ENCODE data around the gene ALPP.
A peak's percentile ranks its signal among the peaks of the same experiment; 100 is the strongest.
"Not testable (repeated sequence)": the region's sequence is repeated elsewhere in the genome, so short reads cannot be mapped to it uniquely, and the experiment has no call there.

Gene ALPP

DNA sequence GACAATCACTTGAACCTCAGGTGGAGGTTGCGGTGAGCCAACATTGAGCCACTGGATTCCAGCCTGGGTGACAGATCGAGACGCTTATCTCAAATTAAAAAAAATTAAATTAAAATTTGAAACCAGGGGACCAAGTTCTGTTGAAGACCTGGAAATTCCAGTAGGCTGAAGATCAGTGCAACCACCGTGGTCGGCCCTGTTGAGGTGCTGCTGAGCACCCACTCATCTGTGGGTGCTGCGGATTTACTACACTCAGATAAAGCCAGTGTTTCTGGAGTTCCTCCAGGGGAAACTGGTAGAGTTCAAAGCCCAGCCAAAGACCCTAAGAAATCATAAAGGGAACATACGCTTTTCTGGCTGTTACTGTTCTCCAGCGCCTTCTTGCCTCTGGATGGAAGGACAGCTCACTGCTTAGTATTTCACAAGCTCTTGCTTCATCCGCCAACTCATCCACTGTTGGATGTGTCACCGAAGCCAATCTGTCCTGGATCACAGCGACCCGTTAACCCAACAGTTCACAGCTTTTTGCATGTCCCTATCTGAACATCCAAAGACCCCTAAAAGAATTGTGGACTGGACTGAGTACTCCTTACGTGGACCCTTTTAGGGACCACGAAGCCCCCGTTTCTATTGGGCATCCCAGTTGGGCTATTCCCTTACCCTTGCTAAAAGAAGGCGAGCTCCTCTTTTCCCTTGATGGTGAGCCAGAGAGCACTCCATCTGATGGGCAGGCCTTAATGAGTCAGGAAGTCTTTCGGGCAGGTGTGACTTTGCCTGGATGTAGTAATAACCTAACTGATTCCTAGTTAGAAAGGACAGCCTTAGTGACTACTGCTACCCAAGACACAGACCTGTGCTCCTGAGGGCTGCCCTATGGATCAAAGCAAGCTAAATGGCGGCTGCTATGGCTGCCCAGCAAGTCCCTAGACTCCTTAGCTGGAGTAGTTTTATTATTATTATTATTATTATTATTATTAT is 6.0 kb upstream of the ALPP start:
- TF ChIP-seq POLR2A (IDR thresholded peaks at IDR 0.05; ENCODE audit: low read depth, low read length) (no peak), POU2F2 (IDR thresholded peaks at IDR 0.05; ENCODE audit: low read depth, low read length) (no peak), PAX5 (IDR thresholded peaks at IDR 0.05; ENCODE audit: insufficient read depth, low read length, severe bottlenecking) (no peak), TAF1 (IDR thresholded peaks at IDR 0.05; ENCODE audit: low read depth, low read length) (no peak), SPI1 (IDR thresholded peaks at IDR 0.05; ENCODE audit: low read depth, low read length) (no peak), POLR2AphosphoS5 (IDR thresholded peaks at IDR 0.05; ENCODE audit: low read depth, low read length) (no peak)
- FAIRE-seq (no peak), DNase-seq (ENCODE audit: insufficient read length, low spot score) (no peak)

DNA sequence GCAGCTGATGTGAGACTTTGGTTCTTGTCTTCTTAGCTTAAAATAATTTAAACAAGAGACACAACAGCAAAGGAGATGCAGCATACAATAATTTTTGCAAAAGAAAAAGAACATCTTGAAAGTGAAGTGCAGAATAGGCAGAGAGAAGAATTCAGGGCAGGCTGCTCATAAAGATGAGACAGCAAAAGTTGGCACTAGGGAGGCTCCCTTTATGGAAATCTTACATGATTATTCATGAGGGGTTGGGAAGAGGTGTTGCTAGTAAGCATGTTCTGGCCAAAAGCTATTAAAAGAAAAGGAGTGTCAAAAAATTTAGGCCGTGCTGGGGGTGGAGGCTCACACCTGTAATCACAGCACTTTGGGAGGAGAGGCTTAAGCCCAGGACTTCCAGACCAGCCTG is 4.2 kb upstream of the ALPP start:
- TF ChIP-seq POU2F2 (IDR thresholded peaks at IDR 0.05; ENCODE audit: low read depth, low read length) = no peak
- TF ChIP-seq POLR2A (IDR thresholded peaks at IDR 0.05; ENCODE audit: low read depth, low read length) = no peak
- TF ChIP-seq POLR2AphosphoS5 (IDR thresholded peaks at IDR 0.05; ENCODE audit: low read depth, low read length) = no peak
- no peak for TF ChIP-seq SPI1 (IDR thresholded peaks at IDR 0.05; ENCODE audit: low read depth, low read length)
- no peak for TF ChIP-seq TAF1 (IDR thresholded peaks at IDR 0.05; ENCODE audit: low read depth, low read length)
- TF ChIP-seq PAX5 (IDR thresholded peaks at IDR 0.05; ENCODE audit: insufficient read depth, low read length, severe bottlenecking) = no peak
- no peak for FAIRE-seq

DNA sequence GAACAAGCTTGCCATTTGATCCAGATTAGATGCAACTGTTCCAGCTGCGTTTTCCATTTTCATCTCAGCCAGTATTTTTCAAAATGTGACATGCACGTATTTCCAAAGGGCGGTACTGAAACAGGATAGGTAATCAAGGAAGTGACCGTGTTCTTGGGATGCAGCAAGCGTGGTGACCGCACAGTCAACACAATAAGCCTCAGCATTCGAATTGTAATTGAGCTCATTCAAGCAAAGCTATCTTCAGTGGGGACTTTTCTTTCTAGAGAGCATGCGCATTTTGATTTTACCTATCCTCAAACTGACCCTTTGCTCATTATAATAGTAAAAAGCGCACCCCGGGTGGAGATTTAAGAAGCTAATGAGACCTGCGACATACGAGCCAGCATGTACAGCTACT is 3.4 kb upstream of the ALPP start:
- FAIRE-seq (no peak), DNase-seq (ENCODE audit: insufficient read length, low spot score) (no peak)
- no peak for TF ChIP-seq TAF1 (IDR thresholded peaks at IDR 0.05; ENCODE audit: low read depth, low read length)
- TF ChIP-seq POU2F2 (IDR thresholded peaks at IDR 0.05; ENCODE audit: low read depth, low read length) = no peak

More for the DNA sequence above, 4.2 kb upstream of the ALPP start:
- DNase-seq (ENCODE audit: insufficient read length, low spot score) = no peak

DNA sequence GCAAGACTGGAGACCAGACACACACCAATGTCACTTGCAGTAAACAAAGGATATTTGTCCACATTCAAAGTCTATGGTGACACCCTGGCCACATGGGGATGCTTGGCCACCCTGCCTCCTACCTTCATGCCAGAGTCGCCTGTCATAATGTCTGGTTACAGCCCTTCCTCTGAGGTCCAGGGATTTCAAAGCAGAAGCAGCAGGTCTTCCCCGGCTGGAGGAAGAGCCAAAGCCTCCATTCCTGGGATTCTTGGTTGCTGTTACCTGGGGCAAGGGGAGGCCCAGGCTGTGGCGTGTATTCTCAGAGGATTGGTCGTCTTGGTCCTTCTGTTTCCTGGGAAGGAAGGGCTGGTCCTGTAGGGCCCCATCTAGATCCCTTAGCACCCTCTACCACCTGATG is 2.3 kb upstream of the ALPP start:
- no peak for DNase-seq (ENCODE audit: insufficient read length, low spot score)
- TF ChIP-seq TAF1 (IDR thresholded peaks at IDR 0.05; ENCODE audit: low read depth, low read length) (no peak), SPI1 (IDR thresholded peaks at IDR 0.05; ENCODE audit: low read depth, low read length) (no peak), POLR2AphosphoS5 (IDR thresholded peaks at IDR 0.05; ENCODE audit: low read depth, low read length) (no peak), PAX5 (IDR thresholded peaks at IDR 0.05; ENCODE audit: insufficient read depth, low read length, severe bottlenecking) (no peak), POU2F2 (IDR thresholded peaks at IDR 0.05; ENCODE audit: low read depth, low read length) (no peak), POLR2A (IDR thresholded peaks at IDR 0.05; ENCODE audit: low read depth, low read length) (no peak)
- no peak for FAIRE-seq

DNA sequence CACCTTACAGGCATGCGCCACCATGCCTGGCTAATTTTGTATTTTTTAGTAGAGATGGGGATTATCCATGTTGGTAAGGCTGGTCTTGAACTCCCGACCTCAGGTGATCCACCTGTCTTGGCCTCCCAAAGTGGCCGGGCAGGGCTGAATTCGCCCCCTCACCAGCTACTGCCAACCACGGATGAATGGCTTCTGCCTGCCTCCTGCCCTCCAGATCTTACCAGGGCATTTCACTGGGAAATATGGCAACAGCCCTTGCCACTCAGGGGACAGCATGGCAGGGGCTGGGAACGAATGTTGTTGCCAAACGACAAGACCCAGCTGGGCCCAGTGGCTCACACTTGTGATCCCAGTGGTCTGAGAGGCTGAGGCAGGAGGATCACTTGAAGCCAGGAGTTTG is 1.8 kb upstream of the ALPP start:
- FAIRE-seq = no peak
- no peak for TF ChIP-seq SPI1 (IDR thresholded peaks at IDR 0.05; ENCODE audit: low read depth, low read length)
- no peak for TF ChIP-seq POLR2AphosphoS5 (IDR thresholded peaks at IDR 0.05; ENCODE audit: low read depth, low read length)
- TF ChIP-seq POU2F2 (IDR thresholded peaks at IDR 0.05; ENCODE audit: low read depth, low read length) = no peak
- TF ChIP-seq POLR2A (IDR thresholded peaks at IDR 0.05; ENCODE audit: low read depth, low read length) = no peak
- no peak for TF ChIP-seq TAF1 (IDR thresholded peaks at IDR 0.05; ENCODE audit: low read depth, low read length)
- no peak for TF ChIP-seq PAX5 (IDR thresholded peaks at IDR 0.05; ENCODE audit: insufficient read depth, low read length, severe bottlenecking)
- DNase-seq (ENCODE audit: insufficient read length, low spot score) = no peak

DNA sequence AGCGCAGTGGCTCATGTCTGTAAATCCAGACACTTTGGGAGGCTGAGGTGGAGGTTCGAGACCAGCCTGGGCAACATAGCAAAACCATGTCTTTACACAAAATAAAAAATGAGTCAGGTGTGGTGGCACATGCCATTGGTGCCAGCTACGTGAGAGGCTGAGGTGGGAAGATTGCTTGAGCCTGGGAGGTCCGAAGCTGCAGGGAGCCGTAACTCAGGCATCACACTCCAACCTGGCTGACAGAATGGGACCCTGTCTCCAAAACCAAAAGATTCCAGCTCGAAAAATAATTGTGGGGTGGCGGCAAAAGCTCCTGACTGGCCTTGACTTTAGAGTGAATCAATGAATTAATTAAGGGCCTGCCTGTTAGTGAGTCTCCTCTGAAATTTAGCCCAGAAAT is 1.2 kb upstream of the ALPP start:
- FAIRE-seq = no peak
- TF ChIP-seq PAX5 (IDR thresholded peaks at IDR 0.05; ENCODE audit: insufficient read depth, low read length, severe bottlenecking) (no peak), SPI1 (IDR thresholded peaks at IDR 0.05; ENCODE audit: low read depth, low read length) (no peak), TAF1 (IDR thresholded peaks at IDR 0.05; ENCODE audit: low read depth, low read length) (no peak), POU2F2 (IDR thresholded peaks at IDR 0.05; ENCODE audit: low read depth, low read length) (no peak), POLR2AphosphoS5 (IDR thresholded peaks at IDR 0.05; ENCODE audit: low read depth, low read length) (no peak), POLR2A (IDR thresholded peaks at IDR 0.05; ENCODE audit: low read depth, low read length) (no peak)
- DNase-seq (ENCODE audit: insufficient read length, low spot score) = no peak

DNA sequence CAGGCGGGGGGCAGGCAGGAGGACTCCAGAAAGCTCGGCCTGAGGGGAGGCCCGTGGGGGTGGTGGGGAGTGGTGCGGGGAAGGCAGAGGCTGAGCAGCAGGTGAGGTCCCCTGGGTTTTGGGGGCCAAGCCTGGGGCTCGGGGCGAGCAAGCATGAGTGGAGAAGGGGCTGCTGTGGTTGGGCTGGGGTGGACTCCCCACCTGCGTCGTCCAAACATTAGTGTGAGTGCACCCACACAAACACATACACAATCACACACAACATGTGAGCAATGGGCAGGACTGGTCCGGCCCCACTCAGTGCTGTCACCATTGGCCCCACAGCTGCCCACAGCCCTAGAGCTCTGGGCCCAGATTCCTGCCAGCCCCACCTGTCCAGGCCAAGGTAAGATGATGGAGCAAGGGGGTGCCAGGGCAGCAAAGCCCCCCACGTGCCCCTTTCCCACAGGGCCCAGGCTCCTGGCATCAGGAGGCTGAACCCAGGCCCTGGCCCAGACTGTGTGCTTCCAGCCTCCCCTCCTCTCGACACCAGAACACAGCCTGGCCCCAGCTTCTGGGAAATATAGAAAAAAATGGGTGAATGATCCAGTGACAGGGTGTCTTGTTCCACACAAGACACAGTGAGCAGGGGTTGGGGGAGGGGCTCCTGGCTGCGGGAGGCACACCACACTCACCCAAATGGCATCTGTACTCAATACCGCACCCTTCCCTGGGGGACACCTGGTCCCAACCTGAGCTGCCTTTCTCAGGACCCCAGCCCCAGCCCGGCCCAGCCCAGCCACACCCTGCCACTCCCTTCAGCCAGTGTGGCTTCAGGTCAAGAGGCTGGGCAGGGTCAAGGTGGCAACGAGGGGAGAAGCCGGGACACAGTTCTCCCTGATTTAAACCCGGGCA is 463 bp upstream of the ALPP start:
- DNase-seq (ENCODE audit: insufficient read length, low spot score) (no peak), FAIRE-seq (no peak)
- TF ChIP-seq POLR2A (IDR thresholded peaks at IDR 0.05; ENCODE audit: low read depth, low read length) (no peak), POLR2AphosphoS5 (IDR thresholded peaks at IDR 0.05; ENCODE audit: low read depth, low read length) (no peak), POU2F2 (IDR thresholded peaks at IDR 0.05; ENCODE audit: low read depth, low read length) (no peak), SPI1 (IDR thresholded peaks at IDR 0.05; ENCODE audit: low read depth, low read length) (no peak), PAX5 (IDR thresholded peaks at IDR 0.05; ENCODE audit: insufficient read depth, low read length, severe bottlenecking) (no peak), TAF1 (IDR thresholded peaks at IDR 0.05; ENCODE audit: low read depth, low read length) (no peak)

DNA sequence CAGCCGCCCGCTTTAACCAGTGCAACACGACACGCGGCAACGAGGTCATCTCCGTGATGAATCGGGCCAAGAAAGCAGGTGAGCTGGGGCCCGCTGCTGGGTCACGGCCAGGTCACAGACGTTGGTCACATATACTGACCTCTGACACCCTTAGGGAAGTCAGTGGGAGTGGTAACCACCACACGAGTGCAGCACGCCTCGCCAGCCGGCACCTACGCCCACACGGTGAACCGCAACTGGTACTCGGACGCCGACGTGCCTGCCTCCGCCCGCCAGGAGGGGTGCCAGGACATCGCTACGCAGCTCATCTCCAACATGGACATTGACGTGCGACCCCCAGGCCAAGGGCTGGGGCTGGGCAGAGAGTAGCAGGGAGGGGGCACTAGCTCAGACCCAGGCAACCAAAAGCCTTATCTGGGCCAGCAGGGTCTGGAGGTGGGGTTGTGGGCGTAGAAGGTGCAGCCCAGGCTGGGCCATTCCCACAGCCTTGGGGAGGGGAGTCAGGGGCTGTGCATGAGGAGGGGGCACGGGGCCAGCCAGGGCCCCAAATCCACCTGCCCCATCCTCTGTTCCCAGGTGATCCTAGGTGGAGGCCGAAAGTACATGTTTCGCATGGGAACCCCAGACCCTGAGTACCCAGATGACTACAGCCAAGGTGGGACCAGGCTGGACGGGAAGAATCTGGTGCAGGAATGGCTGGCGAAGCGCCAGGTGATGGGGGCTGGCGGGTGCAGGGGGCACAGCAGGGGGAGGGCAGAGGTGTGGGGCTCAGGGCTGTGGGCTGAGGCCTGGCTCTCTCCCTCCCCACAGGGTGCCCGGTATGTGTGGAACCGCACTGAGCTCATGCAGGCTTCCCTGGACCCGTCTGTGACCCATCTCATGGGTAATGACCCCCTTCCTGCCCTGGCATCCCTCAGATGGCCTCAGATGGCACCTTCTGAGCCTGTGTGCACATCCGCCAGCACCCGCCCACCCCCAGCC is 1.3 kb downstream of the ALPP start:
- not testable (repeated sequence) for DNase-seq (ENCODE audit: insufficient read length, low spot score); FAIRE-seq

DNA sequence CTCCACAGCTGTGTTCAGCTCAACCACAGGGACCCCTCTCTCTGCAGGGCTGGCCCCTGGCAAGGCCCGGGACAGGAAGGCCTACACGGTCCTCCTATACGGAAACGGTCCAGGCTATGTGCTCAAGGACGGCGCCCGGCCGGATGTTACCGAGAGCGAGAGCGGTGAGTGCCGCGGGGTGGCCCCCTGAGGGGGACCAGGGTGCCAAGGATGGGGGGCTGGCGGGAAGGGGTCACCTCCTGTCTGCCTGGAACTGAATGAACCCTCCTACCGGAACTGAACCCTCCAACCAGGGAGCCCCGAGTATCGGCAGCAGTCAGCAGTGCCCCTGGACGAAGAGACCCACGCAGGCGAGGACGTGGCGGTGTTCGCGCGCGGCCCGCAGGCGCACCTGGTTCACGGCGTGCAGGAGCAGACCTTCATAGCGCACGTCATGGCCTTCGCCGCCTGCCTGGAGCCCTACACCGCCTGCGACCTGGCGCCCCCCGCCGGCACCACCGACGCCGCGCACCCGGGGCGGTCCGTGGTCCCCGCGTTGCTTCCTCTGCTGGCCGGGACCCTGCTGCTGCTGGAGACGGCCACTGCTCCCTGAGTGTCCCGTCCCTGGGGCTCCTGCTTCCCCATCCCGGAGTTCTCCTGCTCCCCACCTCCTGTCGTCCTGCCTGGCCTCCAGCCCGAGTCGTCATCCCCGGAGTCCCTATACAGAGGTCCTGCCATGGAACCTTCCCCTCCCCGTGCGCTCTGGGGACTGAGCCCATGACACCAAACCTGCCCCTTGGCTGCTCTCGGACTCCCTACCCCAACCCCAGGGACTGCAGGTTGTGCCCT is 2.9 kb downstream of the ALPP start:
- not testable (repeated sequence) for DNase-seq (ENCODE audit: insufficient read length, low spot score)
- FAIRE-seq = peak; percentile 35

All from GM12891 (cell line).